GM13976 (cell line): Measurements from ENCODE around the gene LIMS1.

Experiments
- DNase-seq: peaks from one replicate; pipeline ENCODE4 v3.0.0; 2012; ENCODE audit warnings: low spot score
- in situ Hi-C: fragments of 300-500 bp; cut with MboI; formaldehyde crosslinking; loops from one replicate; pipeline ENCODE4 v1.12.0; 2022; ENCODE audit warnings: low sequenced_read_pairs, mixed read lengths, inconsistent platforms; ENCODE audit not compliant: unreplicated experiment
- TF ChIP-seq, protein P1 (sequence below): IDR thresholded peaks from 2 replicates; pipeline ENCODE4 v1.5.1; 2012; ENCODE audit warnings: borderline replicate concordance, mild to moderate bottlenecking; ENCODE audit not compliant: insufficient read depth; ENCODE audit errors: extremely low read depth, missing control alignments, control extremely low read depth

The LIMS1 gene

DNA sequence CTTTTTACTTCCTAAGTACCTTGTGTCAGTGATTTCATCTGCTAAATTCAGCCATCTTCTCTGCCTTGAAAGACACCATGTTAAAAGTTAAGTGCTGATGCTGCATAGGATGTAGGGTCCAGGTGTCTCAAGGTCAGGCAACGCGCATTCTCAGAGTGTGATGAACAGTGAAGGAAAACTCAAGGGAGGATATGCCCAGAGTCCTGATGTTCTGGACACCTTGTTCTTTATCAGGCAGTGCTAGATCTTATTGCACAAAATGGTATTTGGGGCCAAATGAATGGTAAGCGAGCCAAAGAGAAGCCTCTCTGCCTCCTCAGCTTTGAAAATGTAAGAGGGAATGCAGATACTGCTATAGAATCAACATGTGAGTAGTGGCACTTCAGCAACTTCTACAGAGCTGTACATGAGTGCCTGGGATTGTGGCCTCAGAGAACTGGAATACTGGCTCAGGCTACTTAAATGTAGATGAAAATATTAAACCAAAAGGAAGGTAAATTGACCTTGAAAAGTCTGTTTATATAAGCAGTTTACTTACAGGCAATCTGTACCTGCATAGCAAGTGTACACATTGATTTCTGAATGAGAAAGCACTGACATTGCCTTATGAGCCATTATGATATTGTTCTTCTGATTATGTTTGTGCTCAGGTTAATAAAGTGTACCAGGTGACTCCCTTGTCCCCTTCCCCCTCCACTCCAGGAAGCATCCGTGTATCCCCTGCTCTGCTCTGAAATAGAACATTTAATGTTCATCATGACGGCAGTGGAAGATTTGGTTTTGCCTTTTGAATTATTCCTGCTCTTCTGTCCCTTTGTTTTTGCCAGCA is 98.3 kb downstream of the LIMS1 start:
- TF ChIP-seq, protein P1, sequence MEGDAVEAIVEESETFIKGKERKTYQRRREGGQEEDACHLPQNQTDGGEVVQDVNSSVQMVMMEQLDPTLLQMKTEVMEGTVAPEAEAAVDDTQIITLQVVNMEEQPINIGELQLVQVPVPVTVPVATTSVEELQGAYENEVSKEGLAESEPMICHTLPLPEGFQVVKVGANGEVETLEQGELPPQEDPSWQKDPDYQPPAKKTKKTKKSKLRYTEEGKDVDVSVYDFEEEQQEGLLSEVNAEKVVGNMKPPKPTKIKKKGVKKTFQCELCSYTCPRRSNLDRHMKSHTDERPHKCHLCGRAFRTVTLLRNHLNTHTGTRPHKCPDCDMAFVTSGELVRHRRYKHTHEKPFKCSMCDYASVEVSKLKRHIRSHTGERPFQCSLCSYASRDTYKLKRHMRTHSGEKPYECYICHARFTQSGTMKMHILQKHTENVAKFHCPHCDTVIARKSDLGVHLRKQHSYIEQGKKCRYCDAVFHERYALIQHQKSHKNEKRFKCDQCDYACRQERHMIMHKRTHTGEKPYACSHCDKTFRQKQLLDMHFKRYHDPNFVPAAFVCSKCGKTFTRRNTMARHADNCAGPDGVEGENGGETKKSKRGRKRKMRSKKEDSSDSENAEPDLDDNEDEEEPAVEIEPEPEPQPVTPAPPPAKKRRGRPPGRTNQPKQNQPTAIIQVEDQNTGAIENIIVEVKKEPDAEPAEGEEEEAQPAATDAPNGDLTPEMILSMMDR = no peak
- in situ Hi-C loops = no loop called here
- DNase-seq = no peak

GRCh38 chr2:108633409-108633808 is 99.1 kb downstream of the LIMS1 start:
- TF ChIP-seq, protein P1 = no peak
- in situ Hi-C loops = no loop called here
- no peak for DNase-seq

DNA sequence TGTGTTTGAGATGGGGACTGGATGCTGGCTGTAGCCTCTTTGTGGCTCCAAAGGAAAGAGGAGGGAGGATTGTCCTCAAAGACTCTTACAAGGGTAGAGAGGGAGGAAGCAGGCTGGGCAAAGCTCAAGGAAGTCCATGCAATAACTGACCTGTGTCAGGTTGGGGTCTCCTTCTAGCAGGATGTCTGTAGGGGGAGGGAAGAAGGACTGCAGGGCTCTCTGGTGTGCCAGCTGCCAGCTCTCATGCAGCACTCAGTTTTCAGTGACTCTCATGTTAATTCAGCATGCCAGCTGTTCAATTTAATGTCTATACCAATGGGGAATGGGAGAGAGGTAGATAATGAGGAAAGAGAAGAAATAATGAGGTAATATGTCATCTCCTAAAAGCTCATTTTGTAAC is 99.7 kb downstream of the LIMS1 start:
- in situ Hi-C loops = no loop called here
- TF ChIP-seq, protein P1 = no peak
- no peak for DNase-seq

DNA sequence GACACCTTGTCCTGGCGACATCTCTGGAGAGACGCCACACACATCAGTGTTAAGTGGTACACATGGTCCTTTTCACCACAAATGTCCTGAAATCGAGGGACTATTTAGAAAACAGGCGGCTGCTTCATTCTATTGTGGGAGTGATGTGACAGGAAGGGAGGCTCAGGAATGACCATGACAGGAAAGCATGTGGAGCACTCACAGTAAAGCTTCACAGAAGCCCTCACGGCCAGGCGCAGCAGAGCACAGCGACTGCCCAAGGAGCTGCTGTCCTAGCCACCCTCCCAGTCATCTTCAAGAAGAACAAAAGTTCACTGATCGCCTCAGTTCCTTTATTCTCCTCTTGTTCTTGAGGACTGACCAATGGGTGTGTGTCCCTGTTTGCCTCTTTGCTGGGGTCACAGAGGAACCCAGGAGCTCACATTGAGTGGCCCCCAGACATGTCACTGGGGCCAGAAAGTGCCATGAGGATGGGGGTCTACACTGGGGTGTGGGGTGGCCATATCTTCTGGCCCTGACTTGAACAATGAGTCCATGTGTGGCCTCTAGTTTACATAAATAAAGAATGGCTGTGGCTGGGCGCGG is 100.4 kb downstream of the LIMS1 start:
- DNase-seq = no peak
- in situ Hi-C loops = no loop called here
- TF ChIP-seq, protein P1 = no peak

DNA sequence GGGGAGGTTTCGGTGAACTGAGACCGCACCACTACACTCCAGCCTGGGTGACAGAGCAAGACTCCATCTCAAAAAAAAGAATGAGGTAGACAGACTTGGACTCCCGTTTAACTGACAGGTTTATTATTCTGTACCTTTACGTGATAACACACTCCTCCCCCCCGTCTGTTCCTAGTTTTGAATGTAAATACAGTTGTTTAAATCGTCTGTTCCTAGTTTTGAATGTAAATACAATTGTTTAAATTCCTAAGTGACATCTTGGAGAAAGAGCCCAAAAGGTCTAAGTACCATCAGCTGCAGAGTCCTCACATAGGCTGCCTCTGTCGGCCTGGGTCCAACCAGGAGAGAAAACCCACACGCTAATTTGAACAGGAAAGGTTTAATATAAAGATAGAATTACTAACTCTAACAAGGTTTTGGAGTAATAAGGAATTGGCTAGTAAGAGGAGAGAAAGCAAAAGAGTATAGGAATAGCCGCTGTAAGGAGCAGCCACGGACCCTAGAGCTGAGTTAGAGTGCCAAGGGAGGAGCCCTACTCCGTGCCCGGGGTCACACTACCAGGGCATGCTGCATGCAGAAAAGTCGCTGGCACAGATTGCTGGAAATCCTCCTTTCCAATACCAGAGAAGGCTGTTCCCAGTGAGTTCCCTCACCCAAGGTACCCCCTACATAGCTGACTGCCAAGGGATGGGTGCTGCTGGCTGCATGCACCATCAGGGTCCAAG is 101.5 kb downstream of the LIMS1 start:
- in situ Hi-C loops = no loop called here
- DNase-seq = no peak

GRCh38 chr2:108637304-108637669 is 103.0 kb downstream of the LIMS1 start:
- in situ Hi-C loops = no loop called here
- TF ChIP-seq, protein P1 = no peak
- DNase-seq = peak; percentile 68

More for the DNA sequence above, 101.5 kb downstream of the LIMS1 start:
- TF ChIP-seq, protein P1 = no peak
